Hepatocyte (in vitro differentiated cells): ENCODE data around the gene CARMIL1. TPM values are rescaled to one million over a fixed set of nuclear protein-coding genes. Genes with fewer than 3 reads are reported as not detected.
A peak's percentile ranks its signal among the peaks of the same experiment; 100 is the strongest.
"Not testable (repeated sequence)": the region's sequence is repeated elsewhere in the genome, so short reads cannot be mapped to it uniquely, and the experiment has no call there.

ENCODE experiments used
- DNase-seq: peaks from one replicate; pipeline ENCODE4 v3.0.0-alpha.2; 2016; ENCODE audit warnings: low spot score
- H2AFZ ChIP-seq: fragments of 200-600 bp; sonication (generic); 2 replicates; pipeline ENCODE4 v1.6.0; 2016; ENCODE audit warnings: antibody characterized with exemption, mild to moderate bottlenecking
- H3K27ac ChIP-seq: fragments of 200-600 bp; sonication (generic); 2 replicates; pipeline ENCODE4 v1.5.1; 2016; ENCODE audit warnings: mild to moderate bottlenecking
- H3K27me3 ChIP-seq: fragments of 200-600 bp; sonication (generic); 2 replicates; pipeline ENCODE4 v1.6.1; 2016
- H3K36me3 ChIP-seq: fragments of 200-600 bp; sonication (generic); replicated peaks from 2 replicates; pipeline ENCODE4 v1.5.1; 2016; ENCODE audit warnings: low read depth; ENCODE audit not compliant: insufficient read depth
- H3K4me1 ChIP-seq: fragments of 200-600 bp; sonication (generic); 2 replicates; pipeline ENCODE4 v1.5.1; 2016; ENCODE audit warnings: mild to moderate bottlenecking, moderate library complexity; ENCODE audit not compliant: insufficient read depth
- H3K4me2 ChIP-seq: fragments of 200-600 bp; sonication (generic); 2 replicates; pipeline ENCODE4 v1.6.0; 2016
- H3K4me3 ChIP-seq: fragments of 200-600 bp; sonication (generic); 2 replicates; pipeline ENCODE4 v1.5.1; 2016; ENCODE audit warnings: mild to moderate bottlenecking
- H3K79me2 ChIP-seq: fragments of 200-600 bp; sonication (generic); 2 replicates; pipeline ENCODE4 v1.6.0; 2017; ENCODE audit warnings: mild to moderate bottlenecking
- H3K9me2 ChIP-seq: fragments of 200-600 bp; sonication (generic); replicated peaks from 2 replicates; pipeline ENCODE4 v1.6.0; 2017; ENCODE audit warnings: mild to moderate bottlenecking; ENCODE audit not compliant: insufficient read depth
- H3K9me3 ChIP-seq: fragments of 200-600 bp; sonication (generic); 2 replicates; pipeline ENCODE4 v1.5.1; 2016; ENCODE audit warnings: low read depth, mild to moderate bottlenecking
- H4K20me1 ChIP-seq: fragments of 200-600 bp; sonication (generic); 2 replicates; pipeline ENCODE4 v1.6.0; 2016; ENCODE audit warnings: mild to moderate bottlenecking; ENCODE audit not compliant: insufficient read depth, poor library complexity, severe bottlenecking
- CTCF ChIP-seq: fragments of 200-600 bp; sonication (generic); IDR thresholded peaks from 2 replicates; pipeline ENCODE4 v1.5.1; 2016; ENCODE audit warnings: antibody characterized with exemption, mild to moderate bottlenecking; ENCODE audit not compliant: poor library complexity
- EZH2 ChIP-seq: fragments of 200-600 bp; sonication (generic); IDR thresholded peaks from 2 replicates; pipeline ENCODE4 v1.6.1; 2016; ENCODE audit warnings: antibody characterized with exemption, mild to moderate bottlenecking, borderline replicate concordance
- EZH2phosphoT487 ChIP-seq: fragments of 200-600 bp; sonication (generic); IDR thresholded peaks from one replicate; pipeline ENCODE4 v1.6.1; 2018; ENCODE audit warnings: antibody characterized with exemption, mild to moderate bottlenecking, low read depth, moderate library complexity; ENCODE audit not compliant: unreplicated experiment, severe bottlenecking
- WGBS: methylation state at CpG from one replicate; pipeline ENCODE4 v1.1.6; 2016; ENCODE audit warnings: low lambda C conversion rate; ENCODE audit errors: missing lambda C conversion rate; 5-methylcytosine and 5-hydroxymethylcytosine counted together
- polyA plus RNA-seq: library from polyadenylated mRNA; unstranded; fragments of >200 nt; fragmentation: Nextera tagmentation; extraction: Ambion mirVana; gene quantifications from 2 replicates; pipeline ENCODE4 v1.2.1, GENCODE V29; 2016
- total RNA-seq: library from RNA; depleted of rRNA; stranded (reverse); fragments of >200 nt; gene quantifications from 2 replicates; pipeline ENCODE4 v1.2.3, GENCODE V29; 2014

Gene CARMIL1
- total and polyA plus RNA-seq, 2 experiments from 2014 or later, result 19.5 to 40.6 TPM

GRCh38 chr6:25371037-25371347 is 91.8 kb downstream of the CARMIL1 start:
- H3K4me2 ChIP-seq, result no peak overlapping the region
- H3K79me2 ChIP-seq, result peaks cover 95% of the 10 kb centered on the region
- no peaks in the 10 kb centered on the region for H3K27me3 ChIP-seq
- TF ChIP-seq EZH2phosphoT487 (no peak), CTCF (no peak), EZH2 (no peak)
- WGBS, result 85% methylated on average over 2 of the region's 2 CpGs
- no peaks in the 10 kb centered on the region for H3K9me3 ChIP-seq
- H3K27ac ChIP-seq, result peak overlapping the region; percentile 94
- no peak overlapping the region for H3K4me3 ChIP-seq
- no peak overlapping the region for H2AFZ ChIP-seq
- H4K20me1 ChIP-seq, result peaks cover 13% of the 10 kb centered on the region
- H3K9me2 ChIP-seq, result no peaks in the 10 kb centered on the region
- no peak for DNase-seq
- peaks cover 12% of the 10 kb centered on the region for H3K4me1 ChIP-seq
- H3K36me3 ChIP-seq, result no peaks in the 10 kb centered on the region

- Histone ChIP-seq H3K4me1 (no peaks in the 10 kb centered on the region), H3K4me2 (no peak overlapping the region), H3K9me2 (no peaks in the 10 kb centered on the region), H3K79me2 (peaks cover 98% of the 10 kb centered on the region), H2AFZ (no peak overlapping the region), H3K27ac (no peak overlapping the region), H3K9me3 (no peaks in the 10 kb centered on the region), H3K27me3 (no peaks in the 10 kb centered on the region), H3K36me3 (no peaks in the 10 kb centered on the region), H3K4me3 (no peak overlapping the region), H4K20me1 (no peaks in the 10 kb centered on the region)
- TF ChIP-seq EZH2, result no peak
- no peak for TF ChIP-seq CTCF
- no peak for TF ChIP-seq EZH2phosphoT487
- WGBS, result 77% methylated on average over 1 of the region's 1 CpG
- no peak for DNase-seq
Measured at GRCh38 chr6:25375125-25375524, 96.0 kb downstream of the CARMIL1 start.

GRCh38 chr6:25377664-25378063 is 98.5 kb downstream of the CARMIL1 start:
- H3K27ac ChIP-seq, result no peak overlapping the region
- no peaks in the 10 kb centered on the region for H3K4me1 ChIP-seq
- H3K27me3 ChIP-seq, result no peaks in the 10 kb centered on the region
- no peak overlapping the region for H3K4me3 ChIP-seq
- no peak overlapping the region for H2AFZ ChIP-seq
- peaks cover 100% of the 10 kb centered on the region for H3K79me2 ChIP-seq
- no peaks in the 10 kb centered on the region for H3K36me3 ChIP-seq
- H3K4me2 ChIP-seq, result no peak overlapping the region
- DNase-seq, result no peak
- no peaks in the 10 kb centered on the region for H3K9me2 ChIP-seq
- TF ChIP-seq CTCF (no peak), EZH2phosphoT487 (no peak), EZH2 (no peak)
- no peaks in the 10 kb centered on the region for H3K9me3 ChIP-seq
- H4K20me1 ChIP-seq, result no peaks in the 10 kb centered on the region
- 94% methylated on average over 1 of the region's 1 CpG for WGBS

DNA sequence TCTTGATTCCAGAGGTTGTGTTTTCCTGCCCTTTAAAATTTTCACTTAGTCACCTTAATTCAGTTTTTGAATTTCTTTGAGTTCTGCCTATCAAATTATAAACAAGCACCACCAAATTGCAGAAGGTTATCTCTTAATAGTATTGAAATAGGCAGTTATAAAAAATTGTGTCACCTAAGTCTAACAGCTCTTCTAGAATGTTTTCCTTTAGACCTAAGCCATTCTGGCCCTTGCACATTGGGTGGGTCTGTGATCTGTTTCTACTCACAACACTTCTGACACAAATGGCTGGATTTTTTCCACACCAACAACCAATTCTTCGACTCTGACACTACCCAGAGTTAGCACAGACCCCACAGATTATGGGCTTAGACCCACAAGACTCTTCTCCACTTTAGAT is 101.9 kb downstream of the CARMIL1 start:
- Histone ChIP-seq H3K27me3 (no peaks in the 10 kb centered on the region), H3K79me2 (peaks cover 100% of the 10 kb centered on the region), H3K27ac (no peak overlapping the region), H3K4me1 (no peaks in the 10 kb centered on the region), H2AFZ (no peak overlapping the region), H3K4me2 (no peak overlapping the region), H3K36me3 (no peaks in the 10 kb centered on the region), H3K4me3 (no peak overlapping the region), H4K20me1 (peaks cover 6% of the 10 kb centered on the region), H3K9me2 (no peaks in the 10 kb centered on the region), H3K9me3 (no peaks in the 10 kb centered on the region)
- 54% methylated on average over 1 of the region's 1 CpG for WGBS
- no peak for DNase-seq
- TF ChIP-seq EZH2, result no peak
- TF ChIP-seq CTCF, result no peak
- TF ChIP-seq EZH2phosphoT487, result no peak

DNA sequence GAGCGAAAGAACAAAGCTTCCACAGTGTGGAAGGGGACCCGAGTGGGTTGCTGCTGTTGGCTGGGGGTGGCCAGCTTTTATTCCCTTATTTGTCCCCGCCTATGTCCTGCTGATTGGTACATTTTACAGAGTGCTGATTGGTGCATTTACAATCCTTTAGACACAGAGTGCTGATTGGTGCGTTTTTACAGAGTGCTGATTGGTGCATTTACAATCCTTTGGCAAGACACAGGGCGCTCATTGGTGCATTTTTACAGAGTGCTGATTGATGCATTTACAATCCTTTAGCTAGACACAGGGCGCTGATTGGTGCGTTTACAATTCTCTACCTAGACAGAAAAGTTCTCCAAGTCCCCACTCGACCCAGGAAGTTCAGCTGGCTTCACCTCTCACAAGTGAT is 103.3 kb downstream of the CARMIL1 start:
- H3K4me2 ChIP-seq, H3K9me3 ChIP-seq, H3K36me3 ChIP-seq, H3K27me3 ChIP-seq, H3K27ac ChIP-seq, DNase-seq, H3K4me1 ChIP-seq, H4K20me1 ChIP-seq, H3K4me3 ChIP-seq, H3K9me2 ChIP-seq, H2AFZ ChIP-seq: not testable (repeated sequence)
- H3K79me2 ChIP-seq, result peaks cover 100% of the 10 kb centered on the region
- 93% methylated on average over 8 of the region's 8 CpGs for WGBS
